Transverse colon (tissue), 4 donors: ENCODE measurements around the gene OR10G8.

Experiments used
- EP300 ChIP-seq: sonication (generic); formaldehyde crosslinking; IDR thresholded peaks from one replicate; pipeline ENCODE4 v1.6.1; 2017; ENCODE audit warnings: antibody characterized with exemption, low read depth
- POLR2A ChIP-seq: fragments of 450-650 bp; IDR thresholded peaks from one replicate; pipeline ENCODE4 v1.6.1; 2016; ENCODE audit warnings: antibody characterized with exemption, mild to moderate bottlenecking, moderate library complexity
- POLR2AphosphoS5 ChIP-seq, 3 donors: sonication (generic); formaldehyde crosslinking; IDR thresholded peaks; one replicate each; pipeline ENCODE4 v1.6.1; 2016; ENCODE audit warnings: antibody characterized with exemption in 3 of 3
- TF ChIP-seq, protein P1 (sequence below), 5 experiments: fragments of 200-600 bp in 3 of 5; fragments of 450-650 bp in 2 of 5; sonication (generic) in 3 of 5; IDR thresholded peaks; 1 replicate in 2 of 5; 2 replicates in 3 of 5; pipeline ENCODE4 v1.5.1; 2016 to 2017; ENCODE audit warnings: antibody characterized with exemption in 5 of 5, inconsistent platforms in 3 of 5, mild to moderate bottlenecking in 2 of 5, moderate library complexity in 1 of 5

- TF ChIP-seq, protein P1, sequence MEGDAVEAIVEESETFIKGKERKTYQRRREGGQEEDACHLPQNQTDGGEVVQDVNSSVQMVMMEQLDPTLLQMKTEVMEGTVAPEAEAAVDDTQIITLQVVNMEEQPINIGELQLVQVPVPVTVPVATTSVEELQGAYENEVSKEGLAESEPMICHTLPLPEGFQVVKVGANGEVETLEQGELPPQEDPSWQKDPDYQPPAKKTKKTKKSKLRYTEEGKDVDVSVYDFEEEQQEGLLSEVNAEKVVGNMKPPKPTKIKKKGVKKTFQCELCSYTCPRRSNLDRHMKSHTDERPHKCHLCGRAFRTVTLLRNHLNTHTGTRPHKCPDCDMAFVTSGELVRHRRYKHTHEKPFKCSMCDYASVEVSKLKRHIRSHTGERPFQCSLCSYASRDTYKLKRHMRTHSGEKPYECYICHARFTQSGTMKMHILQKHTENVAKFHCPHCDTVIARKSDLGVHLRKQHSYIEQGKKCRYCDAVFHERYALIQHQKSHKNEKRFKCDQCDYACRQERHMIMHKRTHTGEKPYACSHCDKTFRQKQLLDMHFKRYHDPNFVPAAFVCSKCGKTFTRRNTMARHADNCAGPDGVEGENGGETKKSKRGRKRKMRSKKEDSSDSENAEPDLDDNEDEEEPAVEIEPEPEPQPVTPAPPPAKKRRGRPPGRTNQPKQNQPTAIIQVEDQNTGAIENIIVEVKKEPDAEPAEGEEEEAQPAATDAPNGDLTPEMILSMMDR (IDR thresholded peaks at IDR 0.05): no peak
- TF ChIP-seq POLR2AphosphoS5 (IDR thresholded peaks at IDR 0.05) (no peak), POLR2A (no peak), EP300 (no peak)
Observed at GRCh38 chr11:124079631-124080326, 53.2 kb downstream of the OR10G8 start.
